Fibroblast of lung (primary cell): ENCODE measurements around the gene LIF. TPM values are rescaled to one million over a fixed set of nuclear protein-coding genes. Genes with fewer than 3 reads are reported as not detected.
"Not testable (repeated sequence)": the region's sequence is repeated elsewhere in the genome, so short reads cannot be mapped to it uniquely, and the experiment has no call there.

ENCODE experiments used
- DNase-seq, 2 donors: peaks; one replicate each; pipeline versions ENCODE4 v3.0.0 to v3.0.0-alpha.2; 2010; ENCODE audit warnings: low read depth in 2 of 2
- H2AFZ ChIP-seq: 2 replicates; pipeline ENCODE4 v1.5.1; 2012; ENCODE audit warnings: low read length, control low read depth, inconsistent platforms
- H3K27ac ChIP-seq: 2 replicates; pipeline ENCODE4 v1.5.1; 2011; ENCODE audit warnings: low read length, control low read depth; ENCODE audit not compliant: insufficient read depth
- H3K27me3 ChIP-seq: 2 replicates; pipeline ENCODE4 v1.5.1; 2011; ENCODE audit warnings: mild to moderate bottlenecking, low read length; ENCODE audit not compliant: control insufficient read depth, insufficient read depth
- H3K36me3 ChIP-seq: 2 replicates; pipeline ENCODE4 v1.5.1; 2011; ENCODE audit warnings: low read length; ENCODE audit not compliant: control insufficient read depth, insufficient read depth
- H3K4me1 ChIP-seq: 2 replicates; pipeline ENCODE4 v1.5.1; 2011; ENCODE audit warnings: low read length; ENCODE audit not compliant: control insufficient read depth, insufficient read depth; ENCODE audit errors: extremely low read depth
- H3K4me2 ChIP-seq: 2 replicates; pipeline ENCODE4 v1.5.1; 2011; ENCODE audit warnings: low read length, control low read depth; ENCODE audit not compliant: insufficient read depth; ENCODE audit errors: extremely low read depth
- H3K4me3 ChIP-seq, 4 experiments: fragments of 200-600 bp in 1 of 4; sonication (generic) in 1 of 4; replicated peaks in 1 of 4; 2 replicates each; pipeline ENCODE4 v1.5.1; 2011 to 2016; ENCODE audit warnings: low read length in 4 of 4, low read depth in 3 of 4, mild to moderate bottlenecking in 3 of 4, control low read depth in 2 of 4, inconsistent platforms in 1 of 4, mixed read lengths in 1 of 4; ENCODE audit not compliant: insufficient read depth in 1 of 4; ENCODE audit errors: control extremely low read depth in 1 of 4
- H3K79me2 ChIP-seq: 2 replicates; pipeline ENCODE4 v1.5.1; 2012; ENCODE audit warnings: mild to moderate bottlenecking, low read length, inconsistent platforms; ENCODE audit not compliant: control insufficient read depth, insufficient read depth
- H3K9ac ChIP-seq: 2 replicates; pipeline ENCODE4 v1.5.1; 2011; ENCODE audit warnings: mild to moderate bottlenecking, low read length, control low read depth; ENCODE audit not compliant: insufficient read depth
- H3K9me3 ChIP-seq: 2 replicates; pipeline ENCODE4 v1.5.1; 2012; ENCODE audit warnings: low read depth, low read length; ENCODE audit not compliant: control insufficient read depth, insufficient read depth
- H4K20me1 ChIP-seq: 2 replicates; pipeline ENCODE4 v1.5.1; 2011; ENCODE audit warnings: low read length; ENCODE audit not compliant: control insufficient read depth, insufficient read depth; ENCODE audit errors: extremely low read depth
- EZH2 ChIP-seq: IDR thresholded peaks from 2 replicates; pipeline ENCODE4 v1.5.1; 2012; ENCODE audit warnings: low read length, control low read depth, mild to moderate bottlenecking; ENCODE audit errors: missing control alignments
- polyA plus RNA-seq, 2 donors: library from polyadenylated mRNA; depleted of rRNA in 1 of 2; stranded (reverse) in 1 of 2; unstranded in 1 of 2; fragments of >200 nt; gene quantifications; 2 replicates each; pipeline ENCODE4 v1.2.1, GENCODE V29; 2011 to 2012; ENCODE audit warnings: missing spikeins in 1 of 2
- total RNA-seq: library from RNA; depleted of rRNA; stranded (reverse); fragments of >200 nt; gene quantifications from 2 replicates; pipeline ENCODE4 v1.2.1, GENCODE V29; 2014
- TF ChIP-seq, protein P1 (sequence below), 2 donors: IDR thresholded peaks in 1 of 2; conservative IDR thresholded peaks in 1 of 2; 1 replicate in 1 of 2; 2 replicates in 1 of 2; pipeline ENCODE4 v1.5.1; 2011 to 2012; ENCODE audit warnings: low read length in 2 of 2, control low read depth in 1 of 2, inconsistent platforms in 1 of 2, low read depth in 1 of 2, mild to moderate bottlenecking in 1 of 2

LIF gene
- total and polyA plus RNA-seq, 2 donors (not counting 1 experiment from before 2014, with no cell fraction given): 4.5 to 11.2 TPM

DNA sequence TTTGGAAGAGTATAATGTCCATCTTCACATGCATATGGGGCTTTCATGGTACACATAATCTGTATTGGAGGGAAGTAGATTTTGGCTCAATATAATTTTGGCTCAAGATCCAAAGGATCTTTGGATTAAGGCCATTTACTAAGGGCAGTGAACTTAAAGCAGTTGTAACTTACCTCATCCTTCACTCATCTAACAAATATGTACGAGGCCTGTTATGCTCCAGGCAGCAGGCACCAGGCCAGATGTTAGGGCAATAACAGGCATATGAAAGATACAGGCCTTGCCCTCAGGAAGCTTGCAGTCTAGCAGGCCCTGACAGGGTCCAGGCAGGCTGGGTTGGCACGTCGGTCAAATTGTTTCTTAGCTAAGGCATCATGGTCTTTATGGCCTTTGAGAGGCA, 44.6 kb downstream of the LIF start:
- Histone ChIP-seq H3K4me1 (peaks cover 34% of the 10 kb centered on the region), H3K9ac (no peak overlapping the region), H3K27ac (peak overlapping the region; percentile 71), H2AFZ (no peak overlapping the region), H3K9me3 (no peaks in the 10 kb centered on the region), H3K79me2 (no peaks in the 10 kb centered on the region), H4K20me1 (no peaks in the 10 kb centered on the region), H3K4me3 (no peak overlapping the region), H3K27me3 (no peaks in the 10 kb centered on the region), H3K36me3 (no peaks in the 10 kb centered on the region), H3K4me2 (no peak overlapping the region)
- TF ChIP-seq, protein P1, sequence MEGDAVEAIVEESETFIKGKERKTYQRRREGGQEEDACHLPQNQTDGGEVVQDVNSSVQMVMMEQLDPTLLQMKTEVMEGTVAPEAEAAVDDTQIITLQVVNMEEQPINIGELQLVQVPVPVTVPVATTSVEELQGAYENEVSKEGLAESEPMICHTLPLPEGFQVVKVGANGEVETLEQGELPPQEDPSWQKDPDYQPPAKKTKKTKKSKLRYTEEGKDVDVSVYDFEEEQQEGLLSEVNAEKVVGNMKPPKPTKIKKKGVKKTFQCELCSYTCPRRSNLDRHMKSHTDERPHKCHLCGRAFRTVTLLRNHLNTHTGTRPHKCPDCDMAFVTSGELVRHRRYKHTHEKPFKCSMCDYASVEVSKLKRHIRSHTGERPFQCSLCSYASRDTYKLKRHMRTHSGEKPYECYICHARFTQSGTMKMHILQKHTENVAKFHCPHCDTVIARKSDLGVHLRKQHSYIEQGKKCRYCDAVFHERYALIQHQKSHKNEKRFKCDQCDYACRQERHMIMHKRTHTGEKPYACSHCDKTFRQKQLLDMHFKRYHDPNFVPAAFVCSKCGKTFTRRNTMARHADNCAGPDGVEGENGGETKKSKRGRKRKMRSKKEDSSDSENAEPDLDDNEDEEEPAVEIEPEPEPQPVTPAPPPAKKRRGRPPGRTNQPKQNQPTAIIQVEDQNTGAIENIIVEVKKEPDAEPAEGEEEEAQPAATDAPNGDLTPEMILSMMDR (conservative IDR thresholded peaks at IDR 0.05 in 1 of 2, IDR thresholded peaks at IDR 0.05 in 1 of 2; ENCODE audit: low read depth in 1 of 2, low read length in 2 of 2): no peak
- TF ChIP-seq EZH2: no peak
- peak; percentile 85 to 87 for DNase-seq

DNA sequence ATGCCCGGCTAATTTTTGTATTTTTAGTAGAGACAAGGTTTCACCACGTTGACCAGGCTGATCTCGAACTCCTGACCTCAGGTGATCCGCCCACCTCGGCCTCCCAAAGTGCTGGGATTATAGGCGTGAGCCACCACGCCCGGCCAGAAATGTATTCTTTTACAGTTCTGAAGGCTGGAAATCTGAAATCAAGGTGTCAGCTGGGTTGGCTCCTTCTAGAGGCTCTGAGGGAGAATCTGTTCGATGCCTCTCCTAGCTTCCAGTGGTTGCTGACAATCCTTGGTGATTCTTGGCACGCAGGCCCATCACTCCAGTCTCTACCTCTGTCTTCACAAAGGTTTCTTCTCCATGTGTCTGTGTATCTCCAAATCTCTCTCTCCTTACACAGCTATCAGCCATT, 45.7 kb downstream of the LIF start:
- H3K27ac ChIP-seq, H4K20me1 ChIP-seq, H3K36me3 ChIP-seq, H3K4me2 ChIP-seq, H3K4me3 ChIP-seq, H3K27me3 ChIP-seq, H3K9me3 ChIP-seq, H3K9ac ChIP-seq, H2AFZ ChIP-seq, H3K79me2 ChIP-seq, DNase-seq: not testable (repeated sequence)
- H3K4me1 ChIP-seq: peaks cover 30% of the 10 kb centered on the region

DNA sequence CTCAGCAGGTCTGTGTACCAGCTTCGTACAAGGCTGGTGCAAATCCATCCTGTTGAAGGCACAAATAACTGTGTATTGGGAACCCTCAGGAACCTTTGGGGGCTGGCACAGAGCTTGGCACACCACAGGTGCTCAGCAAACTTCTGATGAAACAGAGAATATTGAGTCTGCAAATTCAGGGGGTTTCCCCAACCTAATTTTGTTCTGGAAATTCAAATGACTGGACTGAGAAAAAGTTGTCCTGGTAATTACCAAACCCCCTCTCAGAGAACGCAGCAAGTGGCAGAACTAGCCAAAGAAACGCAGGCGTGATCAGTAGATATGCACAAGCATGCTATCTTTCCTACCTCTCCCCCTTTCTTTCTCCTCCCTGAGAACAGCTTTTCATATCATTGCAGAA, 47.6 kb downstream of the LIF start:
- DNase-seq: no peak
- H3K27me3 ChIP-seq: no peaks in the 10 kb centered on the region
- no peaks in the 10 kb centered on the region for H3K79me2 ChIP-seq
- no peak overlapping the region for H3K4me2 ChIP-seq
- H4K20me1 ChIP-seq: no peaks in the 10 kb centered on the region
- TF ChIP-seq, protein P1 (conservative IDR thresholded peaks at IDR 0.05 in 1 of 2, IDR thresholded peaks at IDR 0.05 in 1 of 2; ENCODE audit: low read depth in 1 of 2, low read length in 2 of 2): no peak
- TF ChIP-seq EZH2: no peak
- H2AFZ ChIP-seq: no peak overlapping the region
- no peaks in the 10 kb centered on the region for H3K36me3 ChIP-seq
- no peak overlapping the region for H3K4me3 ChIP-seq
- no peak overlapping the region for H3K27ac ChIP-seq
- H3K9me3 ChIP-seq: no peaks in the 10 kb centered on the region
- H3K9ac ChIP-seq: no peak overlapping the region
- H3K4me1 ChIP-seq: peaks cover 25% of the 10 kb centered on the region
